Mesenteric fat pad (tissue), 1 donor: ENCODE measurements around the gene PTPRN2. TPM values are rescaled to one million over a fixed set of nuclear protein-coding genes. Genes with fewer than 3 reads are reported as not detected.
A peak's percentile ranks its signal among the peaks of the same experiment; 100 is the strongest.

Experiments
- DNase-seq: peaks from one replicate; pipeline ENCODE4 v3.0.0-alpha.2; 2020; ENCODE audit warnings: low spot score
- total RNA-seq: library from RNA; stranded (reverse); fragmentation: NEBNext Ultra II Directional; extraction: Animal tissue kit (Norgen Biotek cat#: 25700); gene quantifications from one replicate; pipeline ENCODE4 v1.2.1, GENCODE V29; 2021
- donor health status: DM: yes; HTN: yes; CAD: no.

Gene PTPRN2
- total RNA-seq, 1 donor from 2014 or later: 2.6 TPM

- peak; percentile 67 for DNase-seq
These were observed 696.7 kb downstream of the PTPRN2 start for GRCh38 chr7:157890921-157891401.

- DNase-seq: peak; percentile 47
These were observed 698.1 kb downstream of the PTPRN2 start for GRCh38 chr7:157889480-157889879.

- DNase-seq: no peak
These were observed 699.0 kb downstream of the PTPRN2 start for GRCh38 chr7:157888579-157888978.

- DNase-seq: no peak
These were observed 700.2 kb downstream of the PTPRN2 start for GRCh38 chr7:157887400-157887799.

- no peak for DNase-seq
These were observed 700.9 kb downstream of the PTPRN2 start for GRCh38 chr7:157886711-157887110.

GRCh38 chr7:157886266-157886665 is 701.4 kb downstream of the PTPRN2 start:
- no peak for DNase-seq

GRCh38 chr7:157885140-157885539 is 702.5 kb downstream of the PTPRN2 start:
- no peak for DNase-seq

- no peak for DNase-seq
These were observed 703.1 kb downstream of the PTPRN2 start for GRCh38 chr7:157884461-157885062.

- no peak for DNase-seq
These were observed 706.4 kb downstream of the PTPRN2 start for GRCh38 chr7:157881048-157881771.

GRCh38 chr7:157879391-157879790 is 708.2 kb downstream of the PTPRN2 start:
- no peak for DNase-seq

GRCh38 chr7:157877298-157878090 is 710.1 kb downstream of the PTPRN2 start:
- no peak for DNase-seq

GRCh38 chr7:157876469-157877285 is 710.9 kb downstream of the PTPRN2 start:
- DNase-seq: no peak

- no peak for DNase-seq
These were observed 712.1 kb downstream of the PTPRN2 start for GRCh38 chr7:157875230-157876179.

- no peak for DNase-seq
These were observed 712.8 kb downstream of the PTPRN2 start for GRCh38 chr7:157874870-157875229.

- no peak for DNase-seq
These were observed 713.3 kb downstream of the PTPRN2 start for GRCh38 chr7:157874208-157874816.

- DNase-seq: no peak
These were observed 714.0 kb downstream of the PTPRN2 start for GRCh38 chr7:157873664-157874063.

GRCh38 chr7:157873181-157873580 is 714.4 kb downstream of the PTPRN2 start:
- no peak for DNase-seq

GRCh38 chr7:157872447-157872846 is 715.2 kb downstream of the PTPRN2 start:
- no peak for DNase-seq

GRCh38 chr7:157871681-157872080 is 715.9 kb downstream of the PTPRN2 start:
- DNase-seq: no peak
